Measurements from ENCODE around the gene LMBR1.

LMBR1 gene

GRCh38 chr7:156635529-156636385 is 257.2 kb downstream of the LMBR1 start:
- H3K27me3 ChIP-seq = no peaks in the 10 kb centered on the region
- no peaks in the 10 kb centered on the region; the same call in 1 of the 2 replicates for H3K9me3 ChIP-seq
- H3K4me3 ChIP-seq (ENCODE audit: low read depth, low read length) = no peak overlapping the region
- no peak for TF ChIP-seq CTCF (IDR thresholded peaks at IDR 0.05; ENCODE audit: low read depth, low read length)
- H3K4me1 ChIP-seq = no peaks in the 10 kb centered on the region; the same call in 1 of the 2 replicates
- DNase-seq = no peak
- H3K36me3 ChIP-seq = no peaks in the 10 kb centered on the region

GRCh38 chr7:156634117-156634516 is 258.9 kb downstream of the LMBR1 start:
- Histone ChIP-seq H3K36me3 (no peaks in the 10 kb centered on the region), H3K4me3 (ENCODE audit: low read depth, low read length) (no peak overlapping the region), H3K4me1 (no peaks in the 10 kb centered on the region), H3K9me3 (no peaks in the 10 kb centered on the region), H3K27me3 (no peaks in the 10 kb centered on the region)
- no peak for DNase-seq
- no peak for TF ChIP-seq CTCF (IDR thresholded peaks at IDR 0.05; ENCODE audit: low read depth, low read length)

GRCh38 chr7:156629873-156630272 is 263.1 kb downstream of the LMBR1 start:
- H3K4me1 ChIP-seq = no peaks in the 10 kb centered on the region
- DNase-seq = no peak
- TF ChIP-seq CTCF (IDR thresholded peaks at IDR 0.05; ENCODE audit: low read depth, low read length) = no peak
- no peaks in the 10 kb centered on the region for H3K27me3 ChIP-seq
- no peaks in the 10 kb centered on the region for H3K9me3 ChIP-seq
- H3K36me3 ChIP-seq = no peaks in the 10 kb centered on the region
- no peak overlapping the region for H3K4me3 ChIP-seq (ENCODE audit: low read depth, low read length)

GRCh38 chr7:156628562-156628961 is 264.4 kb downstream of the LMBR1 start:
- Histone ChIP-seq H3K36me3 (no peaks in the 10 kb centered on the region), H3K9me3 (no peaks in the 10 kb centered on the region), H3K4me3 (ENCODE audit: low read depth, low read length) (no peak overlapping the region), H3K4me1 (no peaks in the 10 kb centered on the region), H3K27me3 (no peaks in the 10 kb centered on the region)
- TF ChIP-seq CTCF (IDR thresholded peaks at IDR 0.05; ENCODE audit: low read depth, low read length) = no peak
- no peak for DNase-seq

All from BE2C (cell line).